Smooth muscle cell (in vitro differentiated cells): ENCODE data around the gene PPP1R14B. TPM values are rescaled to one million over a fixed set of nuclear protein-coding genes. Genes with fewer than 3 reads are reported as not detected.

ENCODE experiments used
- DNase-seq: peaks from one replicate; lab custom pipeline; 2025; ENCODE audit not compliant: unreplicated experiment; lab: John Stamatoyannopoulos, UW
- H2AFZ ChIP-seq: fragments of 200-600 bp; sonication (generic); 2 replicates; pipeline ENCODE4 v1.6.0; 2016; ENCODE audit warnings: antibody characterized with exemption, low read depth, mild to moderate bottlenecking
- H3F3A ChIP-seq: fragments of 200-600 bp; sonication (generic); 2 replicates; pipeline ENCODE4 v1.6.0; 2017; ENCODE audit warnings: antibody characterized with exemption, low read depth
- H3K27ac ChIP-seq: fragments of 200-600 bp; sonication (generic); 2 replicates; pipeline ENCODE4 v1.5.1; 2016; ENCODE audit warnings: low read depth, mild to moderate bottlenecking
- H3K27me3 ChIP-seq: fragments of 200-600 bp; sonication (generic); 2 replicates; pipeline ENCODE4 v1.6.1; 2016; ENCODE audit warnings: low read depth, mild to moderate bottlenecking
- H3K36me3 ChIP-seq: fragments of 200-600 bp; sonication (generic); 2 replicates; pipeline ENCODE4 v1.5.1; 2016; ENCODE audit warnings: low read depth
- H3K4me1 ChIP-seq: fragments of 200-600 bp; sonication (generic); 2 replicates; pipeline ENCODE4 v1.5.1; 2016; ENCODE audit warnings: low read depth
- H3K4me2 ChIP-seq: fragments of 200-600 bp; sonication (generic); 2 replicates; pipeline ENCODE4 v1.6.0; 2016; ENCODE audit warnings: mild to moderate bottlenecking
- H3K4me3 ChIP-seq: fragments of 200-600 bp; sonication (generic); 2 replicates; pipeline ENCODE4 v1.5.1; 2016; ENCODE audit warnings: mild to moderate bottlenecking
- H3K79me2 ChIP-seq: fragments of 200-600 bp; sonication (generic); 2 replicates; pipeline ENCODE4 v1.6.0; 2016; ENCODE audit warnings: low read depth, mild to moderate bottlenecking
- H3K9ac ChIP-seq: fragments of 200-600 bp; sonication (generic); 2 replicates; pipeline ENCODE4 v1.6.0; 2016; ENCODE audit warnings: low read depth
- H3K9me3 ChIP-seq: fragments of 200-600 bp; sonication (generic); replicated peaks from 2 replicates; pipeline ENCODE4 v1.5.1; 2016; ENCODE audit warnings: low read depth
- H4K20me1 ChIP-seq: fragments of 200-600 bp; sonication (generic); 2 replicates; pipeline ENCODE4 v1.6.0; 2016; ENCODE audit warnings: low read depth
- WGBS: methylation state at CpG from one replicate; pipeline ENCODE4 v1.1.7; 2016; ENCODE audit warnings: low lambda C conversion rate; 5-methylcytosine and 5-hydroxymethylcytosine counted together
- polyA plus RNA-seq: library from polyadenylated mRNA; unstranded; fragments of >200 nt; fragmentation: Nextera tagmentation; extraction: Ambion mirVana; gene quantifications from 2 replicates; pipeline ENCODE4 v1.2.1, GENCODE V29; 2016
- total RNA-seq: library from RNA; depleted of rRNA; stranded (reverse); fragments of >200 nt; gene quantifications from 2 replicates; pipeline ENCODE4 v1.2.3, GENCODE V29; 2014
- TF ChIP-seq, protein P1 (sequence below): fragments of 200-600 bp; sonication (generic); IDR thresholded peaks from 2 replicates; pipeline ENCODE4 v1.5.1; 2017; ENCODE audit warnings: borderline replicate concordance, mild to moderate bottlenecking, antibody characterized with exemption; ENCODE audit not compliant: insufficient read depth, poor library complexity, severe bottlenecking

PPP1R14B gene
- total and polyA plus RNA-seq, 2 experiments from 2014 or later, result 242 to 530 TPM

GRCh38 chr11:64231546-64231945, 15.2 kb downstream of the PPP1R14B start:
- DNase-seq, result no peak
- H4K20me1 ChIP-seq, result peaks cover 4% of the 10 kb centered on the region
- no peaks in the 10 kb centered on the region for H3F3A ChIP-seq
- H3K27me3 ChIP-seq, result no peaks in the 10 kb centered on the region
- TF ChIP-seq, protein P1, sequence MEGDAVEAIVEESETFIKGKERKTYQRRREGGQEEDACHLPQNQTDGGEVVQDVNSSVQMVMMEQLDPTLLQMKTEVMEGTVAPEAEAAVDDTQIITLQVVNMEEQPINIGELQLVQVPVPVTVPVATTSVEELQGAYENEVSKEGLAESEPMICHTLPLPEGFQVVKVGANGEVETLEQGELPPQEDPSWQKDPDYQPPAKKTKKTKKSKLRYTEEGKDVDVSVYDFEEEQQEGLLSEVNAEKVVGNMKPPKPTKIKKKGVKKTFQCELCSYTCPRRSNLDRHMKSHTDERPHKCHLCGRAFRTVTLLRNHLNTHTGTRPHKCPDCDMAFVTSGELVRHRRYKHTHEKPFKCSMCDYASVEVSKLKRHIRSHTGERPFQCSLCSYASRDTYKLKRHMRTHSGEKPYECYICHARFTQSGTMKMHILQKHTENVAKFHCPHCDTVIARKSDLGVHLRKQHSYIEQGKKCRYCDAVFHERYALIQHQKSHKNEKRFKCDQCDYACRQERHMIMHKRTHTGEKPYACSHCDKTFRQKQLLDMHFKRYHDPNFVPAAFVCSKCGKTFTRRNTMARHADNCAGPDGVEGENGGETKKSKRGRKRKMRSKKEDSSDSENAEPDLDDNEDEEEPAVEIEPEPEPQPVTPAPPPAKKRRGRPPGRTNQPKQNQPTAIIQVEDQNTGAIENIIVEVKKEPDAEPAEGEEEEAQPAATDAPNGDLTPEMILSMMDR, result no peak
- H3K79me2 ChIP-seq, result peaks cover 18% of the 10 kb centered on the region
- H3K4me1 ChIP-seq, result peaks cover 18% of the 10 kb centered on the region
- H3K4me3 ChIP-seq, result no peak overlapping the region
- 89% methylated on average over 7 of the region's 7 CpGs for WGBS
- no peak overlapping the region for H2AFZ ChIP-seq
- H3K36me3 ChIP-seq, result no peaks in the 10 kb centered on the region
- H3K27ac ChIP-seq, result no peak overlapping the region
- H3K9me3 ChIP-seq, result no peaks in the 10 kb centered on the region
- H3K9ac ChIP-seq, result no peak overlapping the region
- peak overlapping the region; percentile 97 for H3K4me2 ChIP-seq

GRCh38 chr11:64230985-64231365, 15.8 kb downstream of the PPP1R14B start:
- peak overlapping the region; percentile 61 for H3K9ac ChIP-seq
- peaks cover 19% of the 10 kb centered on the region for H3K4me1 ChIP-seq
- peak overlapping the region; percentile 3 for H3K27ac ChIP-seq

GRCh38 chr11:64230171-64230984, 16.4 kb downstream of the PPP1R14B start, which contains the start of gene DNAJC4:
Gene DNAJC4 (plus strand): TSS chr11:64230548. CDS start chr11:64230855, 307 bp downstream.
- under 1% methylated on average over 58 of the region's 62 CpGs for WGBS
- H4K20me1 ChIP-seq, result no peaks in the 10 kb centered on the region
- peak within 1 kb of the TSS; percentile 61 for H3K9ac ChIP-seq
- H3K79me2 ChIP-seq, result peaks cover 22% of the 10 kb centered on the region
- DNase-seq, result peak; percentile 75
- peak within 1 kb of the TSS; percentile 79 for H3K4me3 ChIP-seq
- peak within 1 kb of the TSS; percentile 84 for H2AFZ ChIP-seq
- H3K4me1 ChIP-seq, result peaks cover 19% of the 10 kb centered on the region
- peak within 1 kb of the TSS; percentile 97 for H3K4me2 ChIP-seq
- no peaks in the 10 kb centered on the region for H3F3A ChIP-seq
- no peaks in the 10 kb centered on the region for H3K27me3 ChIP-seq
- TF ChIP-seq, protein P1, result no peak
- H3K27ac ChIP-seq, result peak within 1 kb of the TSS; percentile 44
- H3K9me3 ChIP-seq, result no peaks in the 10 kb centered on the region
- no peaks in the 10 kb centered on the region for H3K36me3 ChIP-seq

More at GRCh38 chr11:64230985-64231365, 15.8 kb downstream of the PPP1R14B start:
- Histone ChIP-seq H3K9me3 (no peaks in the 10 kb centered on the region), H3K4me3 (peak overlapping the region; percentile 79), H3K79me2 (peaks cover 22% of the 10 kb centered on the region), H3K36me3 (no peaks in the 10 kb centered on the region), H2AFZ (peak overlapping the region; percentile 84), H3K27me3 (no peaks in the 10 kb centered on the region), H3K4me2 (peak overlapping the region; percentile 97), H4K20me1 (peaks cover 4% of the 10 kb centered on the region), H3F3A (no peaks in the 10 kb centered on the region)
- TF ChIP-seq, protein P1, result no peak
- 12% methylated on average over 8 of the region's 8 CpGs for WGBS
- no peak for DNase-seq
